Liver (tissue), 3 donors: Measurements from ENCODE around the gene SCUBE1.

Source experiments
- EGR1 ChIP-seq, 2 donors: IDR thresholded peaks; 2 replicates each; pipeline ENCODE4 v1.6.1; 2016 to 2018; ENCODE audit warnings: antibody characterized with exemption in 2 of 2, low read depth in 2 of 2
- FOXA1 ChIP-seq: IDR thresholded peaks from 2 replicates; pipeline ENCODE4 v1.6.1; 2016; ENCODE audit warnings: antibody characterized with exemption
- YY1 ChIP-seq: IDR thresholded peaks from 2 replicates; pipeline ENCODE4 v1.6.1; 2016; ENCODE audit warnings: antibody characterized with exemption, mild to moderate bottlenecking
- TF ChIP-seq, protein P1 (sequence below): fragments of 150-350 bp; IDR thresholded peaks from 2 replicates; pipeline ENCODE4 v1.5.1; 2017; ENCODE audit warnings: improper control_type of control experiment, low read depth, low read length; ENCODE audit not compliant: missing input control
- donor health status: healthy.
- donor health status: healthy.

DNA sequence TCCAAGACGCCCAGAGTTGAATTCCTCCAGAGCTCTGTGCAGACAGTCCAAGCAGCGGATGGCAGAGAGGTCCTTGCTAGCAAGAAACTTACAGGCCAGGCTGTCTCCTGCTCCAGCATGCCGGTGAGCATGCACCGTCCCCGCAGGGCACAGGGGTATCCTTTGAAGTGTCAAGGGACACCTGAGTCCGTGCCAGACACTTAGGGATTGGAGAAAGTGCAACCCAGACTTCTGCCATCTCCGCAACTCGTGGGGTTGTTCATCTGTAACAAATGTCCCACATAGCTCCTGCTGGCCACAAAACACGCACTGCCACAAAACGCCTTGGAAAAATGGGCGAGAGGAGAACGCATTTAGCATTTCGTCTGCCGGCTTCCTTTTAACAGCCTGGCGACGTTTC, 178.5 kb downstream of the SCUBE1 start:
- no peak for TF ChIP-seq EGR1 (IDR thresholded peaks at IDR 0.05; ENCODE audit: low read depth in 2 of 2)
- TF ChIP-seq, protein P1, sequence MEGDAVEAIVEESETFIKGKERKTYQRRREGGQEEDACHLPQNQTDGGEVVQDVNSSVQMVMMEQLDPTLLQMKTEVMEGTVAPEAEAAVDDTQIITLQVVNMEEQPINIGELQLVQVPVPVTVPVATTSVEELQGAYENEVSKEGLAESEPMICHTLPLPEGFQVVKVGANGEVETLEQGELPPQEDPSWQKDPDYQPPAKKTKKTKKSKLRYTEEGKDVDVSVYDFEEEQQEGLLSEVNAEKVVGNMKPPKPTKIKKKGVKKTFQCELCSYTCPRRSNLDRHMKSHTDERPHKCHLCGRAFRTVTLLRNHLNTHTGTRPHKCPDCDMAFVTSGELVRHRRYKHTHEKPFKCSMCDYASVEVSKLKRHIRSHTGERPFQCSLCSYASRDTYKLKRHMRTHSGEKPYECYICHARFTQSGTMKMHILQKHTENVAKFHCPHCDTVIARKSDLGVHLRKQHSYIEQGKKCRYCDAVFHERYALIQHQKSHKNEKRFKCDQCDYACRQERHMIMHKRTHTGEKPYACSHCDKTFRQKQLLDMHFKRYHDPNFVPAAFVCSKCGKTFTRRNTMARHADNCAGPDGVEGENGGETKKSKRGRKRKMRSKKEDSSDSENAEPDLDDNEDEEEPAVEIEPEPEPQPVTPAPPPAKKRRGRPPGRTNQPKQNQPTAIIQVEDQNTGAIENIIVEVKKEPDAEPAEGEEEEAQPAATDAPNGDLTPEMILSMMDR = no peak
- no peak for TF ChIP-seq YY1
- no peak for TF ChIP-seq FOXA1
